ENCODE results near the gene TAF1L. TPM values are rescaled to one million over a fixed set of nuclear protein-coding genes. Genes with fewer than 3 reads are reported as not detected.

The TAF1L gene
- total RNA-seq, 1 donor from 2014 or later: not detected

- H3K27ac Mint-ChIP-seq: no peak overlapping the region
These were observed 3.5 kb downstream of the TAF1L start for GRCh38 chr9:32631991-32632390.

GRCh38 chr9:32627394-32627954 lies 8.0 kb downstream of the TAF1L start:
- H3K4me3 Mint-ChIP-seq (ENCODE audit: low read depth): no peak overlapping the region
- no peaks in the 10 kb centered on the region for H3K4me1 Mint-ChIP-seq (ENCODE audit: low read depth)
- TF ChIP-seq CTCF (IDR thresholded peaks at IDR 0.05; ENCODE audit: unreplicated experiment): no peak
- H3K36me3 Mint-ChIP-seq (ENCODE audit: insufficient read depth): no peaks in the 10 kb centered on the region
- H3K27me3 Mint-ChIP-seq: no peaks in the 10 kb centered on the region
- H3K9me3 Mint-ChIP-seq (ENCODE audit: low read depth): no peaks in the 10 kb centered on the region
- H3K27ac Mint-ChIP-seq: no peak overlapping the region
- DNase-seq (ENCODE audit: low spot score, unreplicated experiment): no peak

More at GRCh38 chr9:32631991-32632390, 3.5 kb downstream of the TAF1L start:
- H3K27me3 Mint-ChIP-seq: no peaks in the 10 kb centered on the region
- H3K4me1 Mint-ChIP-seq (ENCODE audit: low read depth): no peaks in the 10 kb centered on the region
- DNase-seq (ENCODE audit: low spot score, unreplicated experiment): no peak
- no peak overlapping the region for H3K4me3 Mint-ChIP-seq (ENCODE audit: low read depth)
- H3K36me3 Mint-ChIP-seq (ENCODE audit: insufficient read depth): no peaks in the 10 kb centered on the region
- H3K9me3 Mint-ChIP-seq (ENCODE audit: low read depth): peaks cover 10% of the 10 kb centered on the region
- TF ChIP-seq CTCF (IDR thresholded peaks at IDR 0.05; ENCODE audit: unreplicated experiment): no peak

- Mint-ChIP-seq H3K4me1 (ENCODE audit: low read depth) (no peaks in the 10 kb centered on the region), H3K27ac (no peak overlapping the region), H3K9me3 (ENCODE audit: low read depth) (no peaks in the 10 kb centered on the region), H3K36me3 (ENCODE audit: insufficient read depth) (no peaks in the 10 kb centered on the region), H3K4me3 (ENCODE audit: low read depth) (no peak overlapping the region), H3K27me3 (peaks cover 1% of the 10 kb centered on the region)
- TF ChIP-seq CTCF (IDR thresholded peaks at IDR 0.05; ENCODE audit: unreplicated experiment): no peak
- DNase-seq (ENCODE audit: low spot score, unreplicated experiment): no peak
These were observed 10.1 kb downstream of the TAF1L start for GRCh38 chr9:32625320-32625719.

GRCh38 chr9:32622948-32623347 lies 12.5 kb downstream of the TAF1L start:
- Mint-ChIP-seq H3K4me3 (ENCODE audit: low read depth) (no peak overlapping the region), H3K36me3 (ENCODE audit: insufficient read depth) (no peaks in the 10 kb centered on the region), H3K27me3 (peaks cover 10% of the 10 kb centered on the region), H3K27ac (no peak overlapping the region), H3K4me1 (ENCODE audit: low read depth) (no peaks in the 10 kb centered on the region), H3K9me3 (ENCODE audit: low read depth) (no peaks in the 10 kb centered on the region)
- TF ChIP-seq CTCF (IDR thresholded peaks at IDR 0.05; ENCODE audit: unreplicated experiment): no peak
- DNase-seq (ENCODE audit: low spot score, unreplicated experiment): no peak

GRCh38 chr9:32618261-32618660 lies 17.2 kb downstream of the TAF1L start:
- H3K36me3 Mint-ChIP-seq (ENCODE audit: insufficient read depth): no peaks in the 10 kb centered on the region
- H3K9me3 Mint-ChIP-seq (ENCODE audit: low read depth): no peaks in the 10 kb centered on the region
- H3K4me3 Mint-ChIP-seq (ENCODE audit: low read depth): no peak overlapping the region
- peaks cover 25% of the 10 kb centered on the region for H3K27me3 Mint-ChIP-seq
- no peaks in the 10 kb centered on the region for H3K4me1 Mint-ChIP-seq (ENCODE audit: low read depth)
- H3K27ac Mint-ChIP-seq: no peak overlapping the region
- DNase-seq (ENCODE audit: low spot score, unreplicated experiment): no peak
- no peak for TF ChIP-seq CTCF (IDR thresholded peaks at IDR 0.05; ENCODE audit: unreplicated experiment)

Measured in progenitor cell of endocrine pancreas (in vitro differentiated cells).